Liver (tissue), 9 donors: ENCODE results near the gene OR6X1. TPM values are rescaled to one million over a fixed set of nuclear protein-coding genes. Genes with fewer than 3 reads are reported as not detected.

Experiments
- DNase-seq: peaks from one replicate; pipeline ENCODE4 v3.0.0-alpha.2; 2017; ENCODE audit warnings: low spot score
- H3K27ac ChIP-seq, 2 donors: one replicate each; pipeline ENCODE4 v1.7.0; 2013; ENCODE audit warnings: inconsistent platforms in 2 of 2, low read length in 2 of 2, control low read depth in 1 of 2, low read depth in 1 of 2, mild to moderate bottlenecking in 1 of 2
- H3K27me3 ChIP-seq, 4 donors: one replicate each; pipeline versions ENCODE4 v1.6.1 to v1.7.0; 2013; ENCODE audit warnings: low read length in 3 of 4, inconsistent platforms in 1 of 4, mild to moderate bottlenecking in 1 of 4, moderate library complexity in 1 of 4; ENCODE audit not compliant: control insufficient read depth in 4 of 4, insufficient read depth in 4 of 4
- H3K36me3 ChIP-seq, 4 donors: one replicate each; pipeline versions ENCODE4 v1.6.1 to v1.7.0; 2013; ENCODE audit warnings: low read length in 3 of 4, mild to moderate bottlenecking in 3 of 4, low read depth in 1 of 4, moderate library complexity in 1 of 4; ENCODE audit not compliant: control insufficient read depth in 4 of 4, insufficient read depth in 3 of 4
- H3K4me1 ChIP-seq, 4 donors: one replicate each; pipeline versions ENCODE4 v1.6.1 to v1.7.0; 2013; ENCODE audit warnings: low read length in 3 of 4, mild to moderate bottlenecking in 3 of 4, moderate library complexity in 1 of 4; ENCODE audit not compliant: control insufficient read depth in 4 of 4, insufficient read depth in 4 of 4
- H3K4me3 ChIP-seq, 3 donors: one replicate each; pipeline versions ENCODE4 v1.6.1 to v1.7.0; 2013; ENCODE audit warnings: low read length in 3 of 3, control low read depth in 1 of 3, low read depth in 1 of 3, mild to moderate bottlenecking in 1 of 3
- H3K9ac ChIP-seq, 2 donors: one replicate each; pipeline ENCODE4 v1.7.0; 2013; ENCODE audit warnings: low read length in 2 of 2, mild to moderate bottlenecking in 2 of 2, moderate library complexity in 2 of 2, control low read depth in 1 of 2, low read depth in 1 of 2
- H3K9me3 ChIP-seq, 4 donors: one replicate each; pipeline versions ENCODE4 v1.6.1 to v1.7.0; 2013; ENCODE audit warnings: low read length in 3 of 4; ENCODE audit not compliant: control insufficient read depth in 4 of 4
- CTCF ChIP-seq: fragments of 150-350 bp; IDR thresholded peaks from 2 replicates; pipeline ENCODE4 v1.5.1; 2017; ENCODE audit warnings: improper control_type of control experiment, low read depth, low read length; ENCODE audit not compliant: missing input control
- EGR1 ChIP-seq, 2 donors: IDR thresholded peaks; 2 replicates each; pipeline ENCODE4 v1.6.1; 2016 to 2018; ENCODE audit warnings: antibody characterized with exemption in 2 of 2, low read depth in 2 of 2
- FOXA1 ChIP-seq: IDR thresholded peaks from 2 replicates; pipeline ENCODE4 v1.6.1; 2016; ENCODE audit warnings: antibody characterized with exemption
- FOXA2 ChIP-seq: IDR thresholded peaks from 2 replicates; pipeline ENCODE4 v1.6.1; 2016; ENCODE audit warnings: antibody characterized with exemption
- GABPA ChIP-seq, 2 donors: IDR thresholded peaks in 1 of 2; conservative IDR thresholded peaks in 1 of 2; 2 replicates each; pipeline ENCODE4 v1.6.1; 2016; ENCODE audit warnings: antibody characterized with exemption in 2 of 2, mild to moderate bottlenecking in 1 of 2, moderate library complexity in 1 of 2
- HNF4A ChIP-seq, 2 donors: conservative IDR thresholded peaks; 2 replicates each; pipeline ENCODE4 v1.6.1; 2016; ENCODE audit warnings: antibody characterized with exemption in 2 of 2, mild to moderate bottlenecking in 2 of 2
- HNF4G ChIP-seq: IDR thresholded peaks from 2 replicates; pipeline ENCODE4 v1.6.1; 2016; ENCODE audit warnings: antibody characterized with exemption
- JUND ChIP-seq, 2 donors: IDR thresholded peaks; 2 replicates each; pipeline ENCODE4 v1.6.1; 2016; ENCODE audit warnings: antibody characterized with exemption in 2 of 2
- NR2F2 ChIP-seq: IDR thresholded peaks from 2 replicates; pipeline ENCODE4 v1.6.1; 2016; ENCODE audit warnings: antibody characterized with exemption
- RAD21 ChIP-seq, 2 donors: IDR thresholded peaks; 2 replicates each; pipeline ENCODE4 v1.6.1; 2016; ENCODE audit warnings: antibody characterized with exemption in 2 of 2, mild to moderate bottlenecking in 2 of 2
- RXRA ChIP-seq, 2 donors: IDR thresholded peaks; 2 replicates each; pipeline ENCODE4 v1.6.1; 2017 to 2018; ENCODE audit warnings: antibody characterized with exemption in 2 of 2, mild to moderate bottlenecking in 1 of 2
- SP1 ChIP-seq: IDR thresholded peaks from 2 replicates; pipeline ENCODE4 v1.6.1; 2018; ENCODE audit warnings: antibody characterized with exemption, mild to moderate bottlenecking
- TAF1 ChIP-seq: conservative IDR thresholded peaks from 2 replicates; pipeline ENCODE4 v1.6.1; 2016; ENCODE audit warnings: antibody characterized with exemption, mild to moderate bottlenecking
- WGBS: extraction: QIAGEN DNeasy Blood & Tissue Kit; methylation state at CpG from one replicate; pipeline ENCODE4 v1.1.7; 2013; 5-methylcytosine and 5-hydroxymethylcytosine counted together
- polyA plus RNA-seq, 2 donors: library from polyadenylated mRNA; stranded (reverse) in 1 of 2; unstranded in 1 of 2; fragments of 200-250 nt in 1 of 2; fragments of >200 nt in 1 of 2; fragmentation: Nextera tagmentation in 1 of 2; extraction: Ambion mirVana in 1 of 2; gene quantifications; one replicate each; pipeline versions ENCODE4 v1.2.1 to v1.2.3, GENCODE V29; 2013 to 2015
- total RNA-seq, 2 donors: library from RNA; depleted of rRNA; stranded (reverse); fragments of >200 nt; gene quantifications; one replicate each; pipeline ENCODE4 v1.2.3, GENCODE V29; 2014
- TF ChIP-seq, protein P1 (sequence below): IDR thresholded peaks from 2 replicates; pipeline ENCODE4 v1.6.1; 2016; ENCODE audit warnings: antibody characterized with exemption, mild to moderate bottlenecking
- TF ChIP-seq, protein P2 (sequence below): IDR thresholded peaks from 2 replicates; pipeline ENCODE4 v1.6.1; 2016; ENCODE audit warnings: antibody characterized with exemption
- donor health status: healthy.
- donor health status: healthy.
- donor health status: healthy.
- donor health status: healthy.
- donor health status: healthy.

Gene OR6X1
- total and polyA plus RNA-seq, 4 donors, result not detected

GRCh38 chr11:123755813-123756212 lies 1.5 kb upstream of the OR6X1 start:
- WGBS, result 85% methylated on average over 3 of the region's 3 CpGs
- no peak overlapping the region for H3K27ac ChIP-seq
- TF ChIP-seq, protein P1, sequence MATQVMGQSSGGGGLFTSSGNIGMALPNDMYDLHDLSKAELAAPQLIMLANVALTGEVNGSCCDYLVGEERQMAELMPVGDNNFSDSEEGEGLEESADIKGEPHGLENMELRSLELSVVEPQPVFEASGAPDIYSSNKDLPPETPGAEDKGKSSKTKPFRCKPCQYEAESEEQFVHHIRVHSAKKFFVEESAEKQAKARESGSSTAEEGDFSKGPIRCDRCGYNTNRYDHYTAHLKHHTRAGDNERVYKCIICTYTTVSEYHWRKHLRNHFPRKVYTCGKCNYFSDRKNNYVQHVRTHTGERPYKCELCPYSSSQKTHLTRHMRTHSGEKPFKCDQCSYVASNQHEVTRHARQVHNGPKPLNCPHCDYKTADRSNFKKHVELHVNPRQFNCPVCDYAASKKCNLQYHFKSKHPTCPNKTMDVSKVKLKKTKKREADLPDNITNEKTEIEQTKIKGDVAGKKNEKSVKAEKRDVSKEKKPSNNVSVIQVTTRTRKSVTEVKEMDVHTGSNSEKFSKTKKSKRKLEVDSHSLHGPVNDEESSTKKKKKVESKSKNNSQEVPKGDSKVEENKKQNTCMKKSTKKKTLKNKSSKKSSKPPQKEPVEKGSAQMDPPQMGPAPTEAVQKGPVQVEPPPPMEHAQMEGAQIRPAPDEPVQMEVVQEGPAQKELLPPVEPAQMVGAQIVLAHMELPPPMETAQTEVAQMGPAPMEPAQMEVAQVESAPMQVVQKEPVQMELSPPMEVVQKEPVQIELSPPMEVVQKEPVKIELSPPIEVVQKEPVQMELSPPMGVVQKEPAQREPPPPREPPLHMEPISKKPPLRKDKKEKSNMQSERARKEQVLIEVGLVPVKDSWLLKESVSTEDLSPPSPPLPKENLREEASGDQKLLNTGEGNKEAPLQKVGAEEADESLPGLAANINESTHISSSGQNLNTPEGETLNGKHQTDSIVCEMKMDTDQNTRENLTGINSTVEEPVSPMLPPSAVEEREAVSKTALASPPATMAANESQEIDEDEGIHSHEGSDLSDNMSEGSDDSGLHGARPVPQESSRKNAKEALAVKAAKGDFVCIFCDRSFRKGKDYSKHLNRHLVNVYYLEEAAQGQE, result no peak
- TF ChIP-seq HNF4A (conservative IDR thresholded peaks at IDR 0.05) (no peak), HNF4G (no peak), RAD21 (IDR thresholded peaks at IDR 0.05) (no peak), NR2F2 (no peak), TAF1 (no peak), JUND (IDR thresholded peaks at IDR 0.05) (no peak)
- TF ChIP-seq, protein P2, sequence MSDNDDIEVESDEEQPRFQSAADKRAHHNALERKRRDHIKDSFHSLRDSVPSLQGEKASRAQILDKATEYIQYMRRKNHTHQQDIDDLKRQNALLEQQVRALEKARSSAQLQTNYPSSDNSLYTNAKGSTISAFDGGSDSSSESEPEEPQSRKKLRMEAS, result no peak
- no peaks in the 10 kb centered on the region for H3K4me1 ChIP-seq
- H3K9ac ChIP-seq, result no peak overlapping the region
- H3K9me3 ChIP-seq, result no peaks in the 10 kb centered on the region
- H3K4me3 ChIP-seq, result no peak overlapping the region
- DNase-seq, result no peak
- H3K36me3 ChIP-seq, result no peaks in the 10 kb centered on the region
- H3K27me3 ChIP-seq, result peaks cover 0 to 5% (median 3%) of the 10 kb centered on the region in 4 donors

DNA sequence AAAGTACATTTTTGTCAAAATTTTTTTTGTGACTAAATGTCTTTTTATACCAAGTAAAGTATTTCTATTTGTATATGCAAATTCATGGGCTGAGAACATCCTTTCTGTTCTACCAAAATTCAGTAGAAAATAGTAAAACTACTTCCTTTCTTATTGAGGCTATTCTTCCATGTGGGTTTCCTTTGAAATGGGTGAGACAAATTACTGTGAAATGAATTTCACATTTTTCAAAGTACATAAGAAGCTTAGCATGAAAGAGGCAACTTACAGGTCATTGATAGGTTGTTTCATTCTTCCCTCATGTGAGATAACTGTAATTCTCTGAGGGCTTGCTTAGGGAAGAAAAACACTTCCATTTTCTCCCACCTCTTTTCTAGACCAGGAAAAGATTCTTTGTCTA lies 1.0 kb upstream of the OR6X1 start:
- no peak for DNase-seq
- H3K9me3 ChIP-seq, result no peaks in the 10 kb centered on the region
- H3K27ac ChIP-seq, result no peak overlapping the region
- TF ChIP-seq HNF4G (no peak), EGR1 (IDR thresholded peaks at IDR 0.05; ENCODE audit: low read depth in 2 of 2) (no peak), HNF4A (conservative IDR thresholded peaks at IDR 0.05) (no peak), NR2F2 (no peak), GABPA (IDR thresholded peaks at IDR 0.05 in 1 of 2, conservative IDR thresholded peaks at IDR 0.05 in 1 of 2) (no peak), FOXA2 (no peak), RXRA (IDR thresholded peaks at IDR 0.05) (no peak), FOXA1 (no peak), TAF1 (no peak), CTCF (no peak), JUND (IDR thresholded peaks at IDR 0.05) (no peak), RAD21 (IDR thresholded peaks at IDR 0.05) (no peak), SP1 (no peak)
- TF ChIP-seq, protein P2, result no peak
- no peaks in the 10 kb centered on the region for H3K4me1 ChIP-seq
- H3K27me3 ChIP-seq, result peaks cover 0 to 5% (median 3%) of the 10 kb centered on the region in 4 donors
- H3K9ac ChIP-seq, result no peak overlapping the region
- no peak overlapping the region for H3K4me3 ChIP-seq
- no peaks in the 10 kb centered on the region for H3K36me3 ChIP-seq
